Breast epithelium (tissue), 4 donors: ENCODE results near the gene DNAJC6. TPM values are rescaled to one million over a fixed set of nuclear protein-coding genes. Genes with fewer than 3 reads are reported as not detected.

Experiments
- DNase-seq, 2 donors: peaks; one replicate each; pipeline ENCODE4 v3.0.0-alpha.2; 2019; ENCODE audit warnings: low spot score in 2 of 2
- H3K27ac ChIP-seq, 2 donors: fragments of 200-600 bp; sonication (generic) in 1 of 2; one replicate each; pipeline ENCODE4 v1.5.1; 2016 to 2019; ENCODE audit warnings: mild to moderate bottlenecking in 1 of 2
- H3K27me3 ChIP-seq, 2 donors: fragments of 200-600 bp; sonication (generic) in 1 of 2; one replicate each; pipeline versions ENCODE4 v1.5.1 to v1.6.0; 2017 to 2019; ENCODE audit warnings: control low read depth in 1 of 2, mild to moderate bottlenecking in 1 of 2
- H3K36me3 ChIP-seq: fragments of 200-600 bp; one replicate; pipeline ENCODE4 v1.5.1; 2019
- H3K4me1 ChIP-seq, 2 donors: fragments of 200-600 bp; sonication (generic); one replicate each; pipeline ENCODE4 v1.5.1; 2016 to 2019; ENCODE audit warnings: control low read depth in 1 of 2
- H3K4me3 ChIP-seq, 3 donors: fragments of 200-600 bp; sonication (generic); 1 replicate in 2 of 3; 2 replicates in 1 of 3; pipeline ENCODE4 v1.5.1; 2016 to 2019; ENCODE audit warnings: mild to moderate bottlenecking in 3 of 3, moderate library complexity in 2 of 3
- H3K9me3 ChIP-seq, 2 donors: fragments of 200-600 bp; sonication (generic) in 1 of 2; one replicate each; pipeline ENCODE4 v1.5.1; 2016 to 2019; ENCODE audit warnings: control low read depth in 1 of 2
- POLR2A ChIP-seq: fragments of 450-650 bp; IDR thresholded peaks from one replicate; pipeline ENCODE4 v1.6.1; 2016; ENCODE audit warnings: antibody characterized with exemption, mild to moderate bottlenecking, moderate library complexity
- POLR2AphosphoS5 ChIP-seq, 3 donors: sonication (generic); formaldehyde crosslinking; IDR thresholded peaks; one replicate each; pipeline ENCODE4 v1.6.1; 2017; ENCODE audit warnings: antibody characterized with exemption in 3 of 3
- intact Hi-C: fragments of 100-400 bp; cut with DNase I; formaldehyde crosslinking; loops from one replicate; pipeline ENCODE4 v1.15.1; 2023; ENCODE audit warnings: low total_unique reads
- total RNA-seq, 3 donors: library from RNA; depleted of rRNA; stranded (reverse); fragments of >200 nt; gene quantifications; one replicate each; pipeline ENCODE4 v1.1.0, GENCODE V29; 2016
- TF ChIP-seq, protein P1 (sequence below), 3 donors: fragments of 450-650 bp; IDR thresholded peaks; one replicate each; pipeline ENCODE4 v1.5.1; 2016 to 2017; ENCODE audit warnings: antibody characterized with exemption in 3 of 3, mild to moderate bottlenecking in 3 of 3, moderate library complexity in 3 of 3

DNAJC6 gene
- total RNA-seq, 3 donors from 2014 or later: 0.96 to 6.2 (median 4.2) TPM

DNA sequence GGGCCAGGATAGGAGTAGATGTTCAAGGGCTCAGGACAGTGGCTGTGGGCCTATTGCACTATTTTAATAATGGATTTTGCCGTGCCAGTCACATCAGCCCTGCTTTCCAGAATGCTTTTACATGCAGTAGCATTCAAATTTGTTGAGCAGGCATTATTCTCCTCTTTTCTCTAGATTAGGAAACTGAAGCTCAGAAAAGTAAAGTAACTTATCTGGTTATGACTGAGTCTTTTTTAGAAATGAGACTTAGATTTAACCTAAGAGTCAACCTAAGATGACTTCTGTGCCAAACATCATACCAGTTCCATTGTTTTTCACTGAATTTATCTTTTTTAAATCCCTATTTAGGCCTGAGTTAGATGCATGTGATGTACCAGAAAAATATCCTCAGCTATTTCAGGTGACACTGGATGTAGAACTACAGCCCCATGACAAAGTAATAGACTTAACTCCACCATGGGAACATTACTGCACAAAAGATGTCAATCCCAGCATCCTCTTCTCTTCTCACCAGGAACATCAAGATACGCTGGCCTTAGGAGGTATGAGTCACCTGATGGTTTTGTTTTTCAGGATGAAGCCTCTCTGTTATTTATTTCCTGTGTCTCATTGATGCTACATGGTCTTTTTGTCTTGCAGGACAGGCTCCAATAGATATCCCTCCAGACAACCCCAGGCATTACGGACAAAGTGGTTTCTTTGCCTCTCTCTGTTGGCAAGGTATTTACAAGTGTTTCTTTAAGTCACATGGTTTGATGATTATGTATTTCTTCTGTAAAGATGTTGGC lies 79.8 kb downstream of the DNAJC6 start:
- no peak overlapping the region for H3K4me3 ChIP-seq
- no peaks in the 10 kb centered on the region for H3K4me1 ChIP-seq
- no peak overlapping the region for H3K27ac ChIP-seq
- H3K36me3 ChIP-seq: no peaks in the 10 kb centered on the region
- TF ChIP-seq, protein P1, sequence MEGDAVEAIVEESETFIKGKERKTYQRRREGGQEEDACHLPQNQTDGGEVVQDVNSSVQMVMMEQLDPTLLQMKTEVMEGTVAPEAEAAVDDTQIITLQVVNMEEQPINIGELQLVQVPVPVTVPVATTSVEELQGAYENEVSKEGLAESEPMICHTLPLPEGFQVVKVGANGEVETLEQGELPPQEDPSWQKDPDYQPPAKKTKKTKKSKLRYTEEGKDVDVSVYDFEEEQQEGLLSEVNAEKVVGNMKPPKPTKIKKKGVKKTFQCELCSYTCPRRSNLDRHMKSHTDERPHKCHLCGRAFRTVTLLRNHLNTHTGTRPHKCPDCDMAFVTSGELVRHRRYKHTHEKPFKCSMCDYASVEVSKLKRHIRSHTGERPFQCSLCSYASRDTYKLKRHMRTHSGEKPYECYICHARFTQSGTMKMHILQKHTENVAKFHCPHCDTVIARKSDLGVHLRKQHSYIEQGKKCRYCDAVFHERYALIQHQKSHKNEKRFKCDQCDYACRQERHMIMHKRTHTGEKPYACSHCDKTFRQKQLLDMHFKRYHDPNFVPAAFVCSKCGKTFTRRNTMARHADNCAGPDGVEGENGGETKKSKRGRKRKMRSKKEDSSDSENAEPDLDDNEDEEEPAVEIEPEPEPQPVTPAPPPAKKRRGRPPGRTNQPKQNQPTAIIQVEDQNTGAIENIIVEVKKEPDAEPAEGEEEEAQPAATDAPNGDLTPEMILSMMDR (IDR thresholded peaks at IDR 0.05): no peak
- H3K9me3 ChIP-seq: no peaks in the 10 kb centered on the region
- DNase-seq: no peak
- H3K27me3 ChIP-seq: no peaks in the 10 kb centered on the region
- intact Hi-C loops: no loop called here

DNA sequence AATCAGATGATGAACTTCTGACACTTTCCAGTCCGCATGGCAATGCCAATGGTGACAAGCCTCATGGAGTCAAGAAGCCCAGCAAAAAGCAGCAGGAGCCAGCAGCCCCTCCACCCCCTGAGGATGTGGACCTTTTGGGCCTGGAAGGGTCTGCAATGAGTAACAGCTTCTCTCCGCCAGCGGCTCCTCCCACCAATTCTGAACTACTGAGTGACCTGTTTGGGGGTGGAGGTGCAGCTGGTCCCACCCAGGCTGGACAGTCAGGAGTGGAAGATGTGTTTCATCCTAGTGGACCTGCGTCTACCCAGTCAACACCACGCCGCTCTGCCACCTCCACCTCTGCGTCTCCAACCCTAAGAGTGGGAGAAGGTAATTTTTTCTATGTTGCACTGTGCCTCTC lies 83.2 kb downstream of the DNAJC6 start:
- Histone ChIP-seq H3K4me1 (no peaks in the 10 kb centered on the region), H3K27ac (no peak overlapping the region), H3K36me3 (no peaks in the 10 kb centered on the region), H3K9me3 (no peaks in the 10 kb centered on the region), H3K27me3 (no peaks in the 10 kb centered on the region), H3K4me3 (no peak overlapping the region)
- TF ChIP-seq POLR2AphosphoS5 (IDR thresholded peaks at IDR 0.05) (no peak), POLR2A (no peak)
- TF ChIP-seq, protein P1 (IDR thresholded peaks at IDR 0.05): no peak
- intact Hi-C loops: no loop called here
- DNase-seq: no peak

DNA sequence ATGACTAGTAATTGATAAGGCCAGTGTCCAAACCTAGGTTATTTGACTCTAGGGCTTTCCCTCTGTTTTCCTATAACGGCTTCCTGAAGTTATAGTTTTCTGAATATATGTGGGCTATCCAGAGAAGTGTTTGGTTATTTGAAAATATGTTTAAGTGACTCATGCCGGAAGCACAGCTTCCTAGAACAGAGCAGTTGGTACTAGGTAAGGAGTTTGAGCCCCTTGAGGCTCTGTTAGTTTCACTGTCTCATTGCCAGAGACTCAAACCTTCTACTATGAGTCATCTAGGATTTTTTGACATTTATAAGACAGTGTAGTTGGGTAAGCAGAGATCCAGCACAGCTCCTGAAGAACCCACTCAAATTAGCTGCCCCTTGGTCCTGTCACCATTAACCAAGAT lies 84.0 kb downstream of the DNAJC6 start:
- TF ChIP-seq POLR2AphosphoS5 (IDR thresholded peaks at IDR 0.05): no peak
- TF ChIP-seq, protein P1 (IDR thresholded peaks at IDR 0.05): no peak
- no peak for TF ChIP-seq POLR2A
- no peak for DNase-seq
- Histone ChIP-seq H3K27me3 (no peaks in the 10 kb centered on the region), H3K36me3 (no peaks in the 10 kb centered on the region), H3K4me1 (no peaks in the 10 kb centered on the region), H3K27ac (no peak overlapping the region), H3K4me3 (no peak overlapping the region), H3K9me3 (no peaks in the 10 kb centered on the region)
- intact Hi-C loops: no loop called here

DNA sequence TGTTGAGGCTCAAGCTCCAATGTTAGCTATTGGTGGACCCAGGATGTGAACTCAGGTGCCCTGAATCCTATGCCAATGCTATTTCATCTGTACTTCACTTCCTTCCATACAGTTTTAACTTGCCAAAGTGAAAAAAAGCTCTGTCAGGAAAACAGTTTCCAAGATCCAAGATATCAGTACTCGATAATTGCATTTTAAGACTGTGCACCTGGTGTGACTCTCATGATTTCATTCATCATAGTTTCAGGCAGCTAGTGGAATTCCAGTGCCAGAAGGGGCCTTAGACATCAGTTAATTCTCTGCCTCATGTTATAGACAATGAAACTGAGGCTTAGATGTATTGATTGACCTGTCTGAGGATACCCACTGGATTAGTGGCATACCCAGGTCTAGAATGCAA lies 84.6 kb downstream of the DNAJC6 start:
- Histone ChIP-seq H3K27ac (no peak overlapping the region), H3K4me1 (no peaks in the 10 kb centered on the region), H3K27me3 (no peaks in the 10 kb centered on the region), H3K4me3 (no peak overlapping the region), H3K36me3 (no peaks in the 10 kb centered on the region), H3K9me3 (no peaks in the 10 kb centered on the region)
- TF ChIP-seq, protein P1 (IDR thresholded peaks at IDR 0.05): no peak
- TF ChIP-seq POLR2A (no peak), POLR2AphosphoS5 (IDR thresholded peaks at IDR 0.05) (no peak)
- intact Hi-C loops: no loop called here
- DNase-seq: no peak

DNA sequence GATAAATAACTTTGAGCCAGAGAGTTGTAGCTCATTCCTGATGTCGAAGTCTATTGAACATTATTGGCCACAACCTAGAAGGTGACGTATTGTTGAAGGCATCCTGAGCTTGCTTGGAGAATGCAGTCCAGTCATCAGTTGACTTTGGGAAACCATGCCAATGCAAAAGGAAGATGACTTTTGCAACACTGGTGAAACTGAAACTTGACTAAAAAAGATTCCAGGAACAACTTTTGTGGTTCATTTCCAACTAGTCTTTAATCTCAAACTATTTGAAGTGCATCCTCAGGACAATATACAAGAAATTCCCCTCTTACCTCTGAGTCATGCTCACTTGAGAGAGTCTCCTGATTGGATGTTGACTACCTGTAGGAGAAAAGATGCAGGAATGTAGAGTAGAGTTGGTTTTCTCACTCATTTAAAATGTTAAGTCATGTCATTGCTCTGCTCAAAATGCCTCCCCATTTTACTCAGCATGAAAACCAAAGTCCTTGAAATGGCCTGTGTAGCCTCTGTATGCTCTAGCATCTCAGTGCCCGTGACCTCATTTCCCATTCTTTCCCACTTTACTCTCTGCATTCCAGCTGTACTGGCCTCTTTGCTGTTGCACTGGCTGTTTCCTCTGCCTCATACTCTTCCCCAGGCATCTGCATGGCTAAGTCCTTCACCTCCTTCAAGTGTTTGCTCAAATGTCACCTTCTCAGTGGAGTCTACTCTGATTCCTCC lies 86.7 kb downstream of the DNAJC6 start:
- Histone ChIP-seq H3K4me1 (no peaks in the 10 kb centered on the region), H3K27ac (no peak overlapping the region), H3K9me3 (no peaks in the 10 kb centered on the region), H3K36me3 (no peaks in the 10 kb centered on the region), H3K27me3 (no peaks in the 10 kb centered on the region), H3K4me3 (no peak overlapping the region)
- intact Hi-C loops: no loop called here
- no peak for DNase-seq
- TF ChIP-seq, protein P1 (IDR thresholded peaks at IDR 0.05): no peak
- TF ChIP-seq POLR2AphosphoS5 (IDR thresholded peaks at IDR 0.05): no peak
- no peak for TF ChIP-seq POLR2A
